ENCODE results near the gene AOC1. TPM values are rescaled to one million over a fixed set of nuclear protein-coding genes. Genes with fewer than 3 reads are reported as not detected.

AOC1 gene
- polyA plus RNA-seq, 1 donor from 2014 or later, result not detected

DNA sequence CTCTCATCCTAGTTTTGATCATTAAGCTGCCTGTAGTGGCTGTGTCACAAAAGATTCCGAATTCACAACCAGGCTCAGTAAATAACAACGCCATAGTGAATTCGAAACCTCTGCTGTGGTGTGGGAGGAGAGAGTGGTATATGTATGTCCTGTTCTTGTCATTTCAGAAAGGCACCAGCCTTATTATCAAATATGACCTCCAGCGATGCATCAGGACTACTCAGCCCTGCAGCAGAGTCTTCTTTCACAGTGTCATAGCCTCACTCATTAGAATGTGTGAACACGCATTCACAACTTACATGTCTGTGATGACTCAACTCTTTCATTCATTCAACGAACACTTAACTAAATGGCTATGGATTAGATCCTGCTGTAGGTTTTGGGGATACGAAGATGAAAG is 15.3 kb downstream of the AOC1 start:
- H2AFZ ChIP-seq (ENCODE audit: low read depth, low read length), result no peak overlapping the region
- H3K9me2 ChIP-seq (ENCODE audit: insufficient read depth, low read length), result no peaks in the 10 kb centered on the region
- H3K79me2 ChIP-seq (replicated peaks; ENCODE audit: insufficient read depth, low read length), result no peaks in the 10 kb centered on the region
- no peak overlapping the region for H3K27ac ChIP-seq (ENCODE audit: low read length)
- H3K27me3 ChIP-seq (ENCODE audit: insufficient read depth, low read depth, low read length), result no peaks in the 10 kb centered on the region
- H3K4me3 ChIP-seq (ENCODE audit: low read length), result no peak overlapping the region
- TF ChIP-seq TAF1 (IDR thresholded peaks at IDR 0.05; ENCODE audit: low read depth) (no peak), EZH2 (IDR thresholded peaks at IDR 0.05; ENCODE audit: borderline replicate concordance, insufficient read depth, low read length, poor library complexity, severe bottlenecking) (no peak), EP300 (conservative IDR thresholded peaks at IDR 0.05; ENCODE audit: poor library complexity, severe bottlenecking) (no peak)
- TF ChIP-seq, protein P1, sequence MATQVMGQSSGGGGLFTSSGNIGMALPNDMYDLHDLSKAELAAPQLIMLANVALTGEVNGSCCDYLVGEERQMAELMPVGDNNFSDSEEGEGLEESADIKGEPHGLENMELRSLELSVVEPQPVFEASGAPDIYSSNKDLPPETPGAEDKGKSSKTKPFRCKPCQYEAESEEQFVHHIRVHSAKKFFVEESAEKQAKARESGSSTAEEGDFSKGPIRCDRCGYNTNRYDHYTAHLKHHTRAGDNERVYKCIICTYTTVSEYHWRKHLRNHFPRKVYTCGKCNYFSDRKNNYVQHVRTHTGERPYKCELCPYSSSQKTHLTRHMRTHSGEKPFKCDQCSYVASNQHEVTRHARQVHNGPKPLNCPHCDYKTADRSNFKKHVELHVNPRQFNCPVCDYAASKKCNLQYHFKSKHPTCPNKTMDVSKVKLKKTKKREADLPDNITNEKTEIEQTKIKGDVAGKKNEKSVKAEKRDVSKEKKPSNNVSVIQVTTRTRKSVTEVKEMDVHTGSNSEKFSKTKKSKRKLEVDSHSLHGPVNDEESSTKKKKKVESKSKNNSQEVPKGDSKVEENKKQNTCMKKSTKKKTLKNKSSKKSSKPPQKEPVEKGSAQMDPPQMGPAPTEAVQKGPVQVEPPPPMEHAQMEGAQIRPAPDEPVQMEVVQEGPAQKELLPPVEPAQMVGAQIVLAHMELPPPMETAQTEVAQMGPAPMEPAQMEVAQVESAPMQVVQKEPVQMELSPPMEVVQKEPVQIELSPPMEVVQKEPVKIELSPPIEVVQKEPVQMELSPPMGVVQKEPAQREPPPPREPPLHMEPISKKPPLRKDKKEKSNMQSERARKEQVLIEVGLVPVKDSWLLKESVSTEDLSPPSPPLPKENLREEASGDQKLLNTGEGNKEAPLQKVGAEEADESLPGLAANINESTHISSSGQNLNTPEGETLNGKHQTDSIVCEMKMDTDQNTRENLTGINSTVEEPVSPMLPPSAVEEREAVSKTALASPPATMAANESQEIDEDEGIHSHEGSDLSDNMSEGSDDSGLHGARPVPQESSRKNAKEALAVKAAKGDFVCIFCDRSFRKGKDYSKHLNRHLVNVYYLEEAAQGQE (IDR thresholded peaks at IDR 0.05; ENCODE audit: borderline replicate concordance), result no peak
- H3K36me3 ChIP-seq (ENCODE audit: insufficient read depth, low read length), result no peaks in the 10 kb centered on the region
- no peaks in the 10 kb centered on the region for H4K20me1 ChIP-seq (ENCODE audit: insufficient read depth)
- no peak overlapping the region for H3K9ac ChIP-seq (ENCODE audit: low read length)
- no peaks in the 10 kb centered on the region for H3K9me3 ChIP-seq (ENCODE audit: low read length)
- no peaks in the 10 kb centered on the region for H3F3A ChIP-seq (ENCODE audit: insufficient read depth, low read length, poor library complexity, severe bottlenecking)
- no peak overlapping the region for H3K4me2 ChIP-seq (ENCODE audit: low read length)

DNA sequence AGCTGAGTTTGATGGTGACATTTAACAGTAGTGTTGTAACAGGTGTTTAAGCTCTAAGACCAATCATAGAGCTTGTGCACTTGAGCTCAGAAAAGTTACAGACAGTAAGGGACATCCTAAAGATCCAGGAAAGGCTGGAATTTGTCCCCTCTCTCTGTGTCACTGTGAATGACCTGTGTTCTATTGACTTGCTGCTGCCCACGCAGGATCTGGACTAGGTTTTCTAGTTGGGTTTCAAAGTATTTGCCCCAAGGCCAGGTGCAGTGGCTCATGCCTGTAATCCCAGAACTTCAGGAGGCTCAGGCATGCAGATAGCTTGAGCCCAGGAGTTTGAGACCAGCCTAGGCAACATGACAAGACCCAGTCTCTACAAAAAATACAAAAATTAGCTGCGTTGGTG is 17.1 kb downstream of the AOC1 start:
- Histone ChIP-seq H3K4me2 (ENCODE audit: low read length) (no peak overlapping the region), H3K4me3 (ENCODE audit: low read length) (no peak overlapping the region), H3K9me2 (ENCODE audit: insufficient read depth, low read length) (no peaks in the 10 kb centered on the region), H3K9me3 (ENCODE audit: low read length) (no peaks in the 10 kb centered on the region), H3K27me3 (ENCODE audit: insufficient read depth, low read depth, low read length) (no peaks in the 10 kb centered on the region), H3K36me3 (ENCODE audit: insufficient read depth, low read length) (no peaks in the 10 kb centered on the region), H2AFZ (ENCODE audit: low read depth, low read length) (no peak overlapping the region), H3K9ac (ENCODE audit: low read length) (no peak overlapping the region), H3K79me2 (replicated peaks; ENCODE audit: insufficient read depth, low read length) (no peaks in the 10 kb centered on the region), H3F3A (ENCODE audit: insufficient read depth, low read length, poor library complexity, severe bottlenecking) (no peaks in the 10 kb centered on the region), H4K20me1 (ENCODE audit: insufficient read depth) (no peaks in the 10 kb centered on the region), H3K27ac (ENCODE audit: low read length) (no peak overlapping the region)
- TF ChIP-seq, protein P2, sequence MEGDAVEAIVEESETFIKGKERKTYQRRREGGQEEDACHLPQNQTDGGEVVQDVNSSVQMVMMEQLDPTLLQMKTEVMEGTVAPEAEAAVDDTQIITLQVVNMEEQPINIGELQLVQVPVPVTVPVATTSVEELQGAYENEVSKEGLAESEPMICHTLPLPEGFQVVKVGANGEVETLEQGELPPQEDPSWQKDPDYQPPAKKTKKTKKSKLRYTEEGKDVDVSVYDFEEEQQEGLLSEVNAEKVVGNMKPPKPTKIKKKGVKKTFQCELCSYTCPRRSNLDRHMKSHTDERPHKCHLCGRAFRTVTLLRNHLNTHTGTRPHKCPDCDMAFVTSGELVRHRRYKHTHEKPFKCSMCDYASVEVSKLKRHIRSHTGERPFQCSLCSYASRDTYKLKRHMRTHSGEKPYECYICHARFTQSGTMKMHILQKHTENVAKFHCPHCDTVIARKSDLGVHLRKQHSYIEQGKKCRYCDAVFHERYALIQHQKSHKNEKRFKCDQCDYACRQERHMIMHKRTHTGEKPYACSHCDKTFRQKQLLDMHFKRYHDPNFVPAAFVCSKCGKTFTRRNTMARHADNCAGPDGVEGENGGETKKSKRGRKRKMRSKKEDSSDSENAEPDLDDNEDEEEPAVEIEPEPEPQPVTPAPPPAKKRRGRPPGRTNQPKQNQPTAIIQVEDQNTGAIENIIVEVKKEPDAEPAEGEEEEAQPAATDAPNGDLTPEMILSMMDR (IDR thresholded peaks at IDR 0.05; ENCODE audit: poor library complexity, severe bottlenecking), result no peak
- no peak for TF ChIP-seq SMC3 (conservative IDR thresholded peaks at IDR 0.05; ENCODE audit: poor library complexity)

DNA sequence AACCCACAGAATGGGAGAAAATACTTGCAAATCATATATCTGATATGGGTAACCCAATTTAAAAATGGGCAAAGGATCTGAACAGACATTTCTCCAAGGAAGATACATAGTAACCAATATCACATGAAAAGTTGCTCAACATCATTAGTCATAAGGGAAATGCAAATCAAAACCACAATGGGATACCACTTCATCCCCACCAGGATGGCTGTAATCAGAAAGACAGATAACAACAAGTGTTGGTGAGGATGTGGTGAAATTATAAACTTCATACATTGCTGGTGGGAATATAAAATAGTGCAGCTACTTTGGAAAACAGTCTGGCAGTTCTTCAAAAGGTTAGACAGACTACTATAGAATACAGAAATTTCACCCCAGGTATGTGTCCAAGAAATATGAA is 19.3 kb downstream of the AOC1 start:
- no peak overlapping the region for H3K9ac ChIP-seq (ENCODE audit: low read length)
- H3K4me2 ChIP-seq (ENCODE audit: low read length), result no peak overlapping the region
- H3K9me3 ChIP-seq (ENCODE audit: low read length), result no peaks in the 10 kb centered on the region
- H3K79me2 ChIP-seq (replicated peaks; ENCODE audit: insufficient read depth, low read length), result no peaks in the 10 kb centered on the region
- no peaks in the 10 kb centered on the region for H3K9me2 ChIP-seq (ENCODE audit: insufficient read depth, low read length)
- no peak overlapping the region for H3K27ac ChIP-seq (ENCODE audit: low read length)
- no peak for TF ChIP-seq RAD21 (conservative IDR thresholded peaks at IDR 0.05)
- TF ChIP-seq TAF1 (IDR thresholded peaks at IDR 0.05; ENCODE audit: low read depth), result no peak
- TF ChIP-seq EZH2 (IDR thresholded peaks at IDR 0.05; ENCODE audit: borderline replicate concordance, insufficient read depth, low read length, poor library complexity, severe bottlenecking), result no peak
- TF ChIP-seq MXI1 (conservative IDR thresholded peaks at IDR 0.05; ENCODE audit: poor library complexity, severe bottlenecking), result no peak
- TF ChIP-seq, protein P1 (IDR thresholded peaks at IDR 0.05; ENCODE audit: borderline replicate concordance), result no peak
- TF ChIP-seq, protein P2 (IDR thresholded peaks at IDR 0.05; ENCODE audit: poor library complexity, severe bottlenecking), result no peak
- no peak for TF ChIP-seq POLR2AphosphoS5 (IDR thresholded peaks at IDR 0.05)
- TF ChIP-seq EP300 (conservative IDR thresholded peaks at IDR 0.05; ENCODE audit: poor library complexity, severe bottlenecking), result no peak
- no peak for TF ChIP-seq SMC3 (conservative IDR thresholded peaks at IDR 0.05; ENCODE audit: poor library complexity)
- H2AFZ ChIP-seq (ENCODE audit: low read depth, low read length), result no peak overlapping the region
- no peaks in the 10 kb centered on the region for H4K20me1 ChIP-seq (ENCODE audit: insufficient read depth)
- H3K36me3 ChIP-seq (ENCODE audit: insufficient read depth, low read length), result no peaks in the 10 kb centered on the region
- H3F3A ChIP-seq (ENCODE audit: insufficient read depth, low read length, poor library complexity, severe bottlenecking), result no peaks in the 10 kb centered on the region
- no peaks in the 10 kb centered on the region for H3K27me3 ChIP-seq (ENCODE audit: insufficient read depth, low read depth, low read length)
- no peak overlapping the region for H3K4me3 ChIP-seq (ENCODE audit: low read length)
